GM21360 (cell line): ENCODE measurements around the gene STAB1.

ENCODE experiments used
- ATAC-seq: cut with Tn5 transposase; IDR thresholded peaks from one replicate; pipeline ENCODE4 v1.9.1; 2021; ENCODE audit warnings: mild to moderate bottlenecking, moderate library complexity; ENCODE audit not compliant: unreplicated experiment

The STAB1 gene

GRCh38 chr3:52458031-52458760 lies 36.9 kb upstream of the STAB1 start:
- ATAC-seq: no peak

- ATAC-seq: no peak
These were observed 36.2 kb upstream of the STAB1 start for GRCh38 chr3:52458770-52459545.

GRCh38 chr3:52461874-52462273 lies 33.3 kb upstream of the STAB1 start:
- ATAC-seq: no peak

GRCh38 chr3:52463416-52463815 lies 31.7 kb upstream of the STAB1 start:
- no peak for ATAC-seq

- ATAC-seq: no peak
These were observed 26.8 kb upstream of the STAB1 start for GRCh38 chr3:52468336-52468735.

- no peak for ATAC-seq
These were observed 26.1 kb upstream of the STAB1 start for GRCh38 chr3:52469001-52469400.

GRCh38 chr3:52470920-52471319 lies 24.2 kb upstream of the STAB1 start:
- no peak for ATAC-seq

GRCh38 chr3:52471371-52472238 lies 23.5 kb upstream of the STAB1 start:
- no peak for ATAC-seq

- ATAC-seq: no peak
These were observed 22.7 kb upstream of the STAB1 start for GRCh38 chr3:52472239-52473000.

- ATAC-seq: no peak
These were observed 22.1 kb upstream of the STAB1 start for GRCh38 chr3:52473026-52473425.

GRCh38 chr3:52477076-52477795 lies 17.9 kb upstream of the STAB1 start:
- no peak for ATAC-seq

GRCh38 chr3:52477796-52478095 lies 17.4 kb upstream of the STAB1 start:
- no peak for ATAC-seq

GRCh38 chr3:52479037-52479876 lies 15.9 kb upstream of the STAB1 start:
- ATAC-seq: no peak

GRCh38 chr3:52479877-52480575 lies 15.1 kb upstream of the STAB1 start:
- ATAC-seq: no peak

GRCh38 chr3:52480768-52481715 lies 14.1 kb upstream of the STAB1 start:
- no peak for ATAC-seq

GRCh38 chr3:52481819-52482521 lies 13.2 kb upstream of the STAB1 start:
- no peak for ATAC-seq

- no peak for ATAC-seq
These were observed 12.1 kb upstream of the STAB1 start for GRCh38 chr3:52483081-52483480.
